ENCODE data around the gene ALKBH1. TPM values are rescaled to one million over a fixed set of nuclear protein-coding genes. Genes with fewer than 3 reads are reported as not detected.

The ALKBH1 gene
- total and polyA plus RNA-seq, 2 of the 13 experiments (the other 11 are each of a cell fraction or from before 2014, with no cell fraction given), result 12.5 to 14.3 TPM

DNA sequence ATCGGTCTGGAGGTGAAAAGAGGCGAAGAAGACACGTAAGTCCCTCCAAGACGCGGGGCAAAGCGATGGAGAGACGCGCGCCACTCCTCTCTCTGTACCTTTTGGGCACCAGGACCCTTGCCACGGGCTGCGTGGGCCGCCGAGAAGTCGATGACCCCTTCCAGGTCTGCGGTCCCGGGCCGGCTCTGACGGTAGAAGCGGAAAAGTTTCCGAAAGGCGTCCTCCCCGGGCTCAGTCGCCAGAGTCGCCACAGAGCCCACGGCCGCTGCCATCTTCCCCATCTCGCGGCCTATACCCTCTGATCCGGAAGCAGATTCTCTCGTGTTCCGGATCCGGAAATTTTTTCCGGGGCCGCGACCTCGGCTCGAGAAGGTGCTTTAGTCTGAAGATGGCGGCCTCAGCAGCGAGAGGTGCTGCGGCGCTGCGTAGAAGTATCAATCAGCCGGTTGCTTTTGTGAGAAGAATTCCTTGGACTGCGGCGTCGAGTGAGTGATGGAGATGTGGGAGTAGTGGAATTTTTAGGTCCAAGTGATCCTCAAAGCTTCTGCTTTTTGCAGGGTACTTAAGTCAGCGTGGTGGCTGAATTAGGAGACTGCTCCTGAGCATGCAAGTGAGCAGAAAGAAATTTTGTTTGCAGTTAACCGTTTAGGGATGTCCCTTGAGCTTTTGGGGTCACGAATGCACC, at the start of gene ALKBH1, which contains the start of gene SLIRP (continued):
- TF ChIP-seq, protein P1, sequence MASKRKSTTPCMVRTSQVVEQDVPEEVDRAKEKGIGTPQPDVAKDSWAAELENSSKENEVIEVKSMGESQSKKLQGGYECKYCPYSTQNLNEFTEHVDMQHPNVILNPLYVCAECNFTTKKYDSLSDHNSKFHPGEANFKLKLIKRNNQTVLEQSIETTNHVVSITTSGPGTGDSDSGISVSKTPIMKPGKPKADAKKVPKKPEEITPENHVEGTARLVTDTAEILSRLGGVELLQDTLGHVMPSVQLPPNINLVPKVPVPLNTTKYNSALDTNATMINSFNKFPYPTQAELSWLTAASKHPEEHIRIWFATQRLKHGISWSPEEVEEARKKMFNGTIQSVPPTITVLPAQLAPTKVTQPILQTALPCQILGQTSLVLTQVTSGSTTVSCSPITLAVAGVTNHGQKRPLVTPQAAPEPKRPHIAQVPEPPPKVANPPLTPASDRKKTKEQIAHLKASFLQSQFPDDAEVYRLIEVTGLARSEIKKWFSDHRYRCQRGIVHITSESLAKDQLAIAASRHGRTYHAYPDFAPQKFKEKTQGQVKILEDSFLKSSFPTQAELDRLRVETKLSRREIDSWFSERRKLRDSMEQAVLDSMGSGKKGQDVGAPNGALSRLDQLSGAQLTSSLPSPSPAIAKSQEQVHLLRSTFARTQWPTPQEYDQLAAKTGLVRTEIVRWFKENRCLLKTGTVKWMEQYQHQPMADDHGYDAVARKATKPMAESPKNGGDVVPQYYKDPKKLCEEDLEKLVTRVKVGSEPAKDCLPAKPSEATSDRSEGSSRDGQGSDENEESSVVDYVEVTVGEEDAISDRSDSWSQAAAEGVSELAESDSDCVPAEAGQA (IDR thresholded peaks at IDR 0.05; ENCODE audit: low read depth), result 0 out of 2 replicates have a peak, but pooled peaks have one; percentile 76
- TF ChIP-seq, protein P1 (CRISPR knock-in tag; IDR thresholded peaks at IDR 0.05; ENCODE audit: borderline replicate concordance), result 0 out of 2 replicates have a peak, but pooled peaks have one; percentile 32
- peak; percentile 80; the same call in 1 of the 2 replicates for TF ChIP-seq ZNF335 (CRISPR knock-in tag; IDR thresholded peaks at IDR 0.05)
- no peak for TF ChIP-seq NR3C1 (CRISPR knock-in tag; IDR thresholded peaks at IDR 0.05)
- no peak for TF ChIP-seq GTF3A (CRISPR knock-in tag; conservative IDR thresholded peaks at IDR 0.05)
- no peak for TF ChIP-seq BCLAF1 (IDR thresholded peaks at IDR 0.05)
- peak; percentile 92 for TF ChIP-seq ZFY (CRISPR knock-in tag; IDR thresholded peaks at IDR 0.05)
- TF ChIP-seq SNAI1 (CRISPR knock-in tag; IDR thresholded peaks at IDR 0.05; ENCODE audit: borderline replicate concordance), result peak; percentile 36; the same call in 1 of the 2 replicates
- TF ChIP-seq ZNF121 (CRISPR knock-in tag; IDR thresholded peaks at IDR 0.05), result no peak
- no peak for TF ChIP-seq ETV6 (CRISPR knock-in tag; conservative IDR thresholded peaks at IDR 0.05)
- TF ChIP-seq MAX (IDR thresholded peaks at IDR 0.05), result peak; percentile 80
- 0 out of 2 replicates have a peak, but pooled peaks have one; percentile 90 for TF ChIP-seq FOXO4 (CRISPR knock-in tag; conservative IDR thresholded peaks at IDR 0.05)
- no peak for TF ChIP-seq ZNF724P (CRISPR knock-in tag; IDR thresholded peaks at IDR 0.05; ENCODE audit: borderline replicate concordance)
- TF ChIP-seq AFF4 (CRISPR knock-in tag; IDR thresholded peaks at IDR 0.05), result no peak
